ENCODE data around the gene BLTP3A.
"Not testable (repeated sequence)": the region's sequence is repeated elsewhere in the genome, so short reads cannot be mapped to it uniquely, and the experiment has no call there.

BLTP3A gene

DNA sequence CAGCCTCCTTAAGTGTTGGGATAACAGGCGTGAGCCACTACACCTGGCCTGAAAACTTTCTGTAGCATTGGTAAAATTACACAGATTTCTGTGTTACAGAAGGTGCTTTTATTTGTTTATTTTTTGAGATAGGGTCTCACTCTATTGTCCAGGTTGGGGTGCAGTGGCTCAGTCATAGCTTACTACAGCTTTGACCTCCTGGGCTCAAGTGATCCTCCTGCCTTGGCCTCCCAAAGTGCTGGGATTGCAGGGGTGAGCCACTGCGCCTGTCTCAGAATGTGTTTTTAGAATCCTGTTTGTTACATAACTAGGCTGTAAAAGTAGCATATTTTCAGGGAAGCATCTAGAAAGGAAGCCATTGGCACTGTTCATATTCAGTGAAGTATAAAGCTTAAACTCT lies 16.9 kb upstream of the BLTP3A start:
- Histone ChIP-seq H3K4me3 (replicated peaks; ENCODE audit: insufficient read depth, low read length) (no peak overlapping the region), H3K27me3 (ENCODE audit: insufficient read depth, poor library complexity, severe bottlenecking) (no peaks in the 10 kb centered on the region), H3K27ac (replicated peaks) (no peak overlapping the region)
- TF ChIP-seq, protein P1, sequence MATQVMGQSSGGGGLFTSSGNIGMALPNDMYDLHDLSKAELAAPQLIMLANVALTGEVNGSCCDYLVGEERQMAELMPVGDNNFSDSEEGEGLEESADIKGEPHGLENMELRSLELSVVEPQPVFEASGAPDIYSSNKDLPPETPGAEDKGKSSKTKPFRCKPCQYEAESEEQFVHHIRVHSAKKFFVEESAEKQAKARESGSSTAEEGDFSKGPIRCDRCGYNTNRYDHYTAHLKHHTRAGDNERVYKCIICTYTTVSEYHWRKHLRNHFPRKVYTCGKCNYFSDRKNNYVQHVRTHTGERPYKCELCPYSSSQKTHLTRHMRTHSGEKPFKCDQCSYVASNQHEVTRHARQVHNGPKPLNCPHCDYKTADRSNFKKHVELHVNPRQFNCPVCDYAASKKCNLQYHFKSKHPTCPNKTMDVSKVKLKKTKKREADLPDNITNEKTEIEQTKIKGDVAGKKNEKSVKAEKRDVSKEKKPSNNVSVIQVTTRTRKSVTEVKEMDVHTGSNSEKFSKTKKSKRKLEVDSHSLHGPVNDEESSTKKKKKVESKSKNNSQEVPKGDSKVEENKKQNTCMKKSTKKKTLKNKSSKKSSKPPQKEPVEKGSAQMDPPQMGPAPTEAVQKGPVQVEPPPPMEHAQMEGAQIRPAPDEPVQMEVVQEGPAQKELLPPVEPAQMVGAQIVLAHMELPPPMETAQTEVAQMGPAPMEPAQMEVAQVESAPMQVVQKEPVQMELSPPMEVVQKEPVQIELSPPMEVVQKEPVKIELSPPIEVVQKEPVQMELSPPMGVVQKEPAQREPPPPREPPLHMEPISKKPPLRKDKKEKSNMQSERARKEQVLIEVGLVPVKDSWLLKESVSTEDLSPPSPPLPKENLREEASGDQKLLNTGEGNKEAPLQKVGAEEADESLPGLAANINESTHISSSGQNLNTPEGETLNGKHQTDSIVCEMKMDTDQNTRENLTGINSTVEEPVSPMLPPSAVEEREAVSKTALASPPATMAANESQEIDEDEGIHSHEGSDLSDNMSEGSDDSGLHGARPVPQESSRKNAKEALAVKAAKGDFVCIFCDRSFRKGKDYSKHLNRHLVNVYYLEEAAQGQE (IDR thresholded peaks at IDR 0.05; ENCODE audit: insufficient replicate concordance, low read depth) = no peak
- TF ChIP-seq SPI1 (IDR thresholded peaks at IDR 0.05; ENCODE audit: borderline replicate concordance, low read depth) (no peak), POLR2AphosphoS5 (IDR thresholded peaks at IDR 0.05; ENCODE audit: low read depth) (no peak), GABPA (IDR thresholded peaks at IDR 0.05; ENCODE audit: low read depth) (no peak)
- TF ChIP-seq, protein P2, sequence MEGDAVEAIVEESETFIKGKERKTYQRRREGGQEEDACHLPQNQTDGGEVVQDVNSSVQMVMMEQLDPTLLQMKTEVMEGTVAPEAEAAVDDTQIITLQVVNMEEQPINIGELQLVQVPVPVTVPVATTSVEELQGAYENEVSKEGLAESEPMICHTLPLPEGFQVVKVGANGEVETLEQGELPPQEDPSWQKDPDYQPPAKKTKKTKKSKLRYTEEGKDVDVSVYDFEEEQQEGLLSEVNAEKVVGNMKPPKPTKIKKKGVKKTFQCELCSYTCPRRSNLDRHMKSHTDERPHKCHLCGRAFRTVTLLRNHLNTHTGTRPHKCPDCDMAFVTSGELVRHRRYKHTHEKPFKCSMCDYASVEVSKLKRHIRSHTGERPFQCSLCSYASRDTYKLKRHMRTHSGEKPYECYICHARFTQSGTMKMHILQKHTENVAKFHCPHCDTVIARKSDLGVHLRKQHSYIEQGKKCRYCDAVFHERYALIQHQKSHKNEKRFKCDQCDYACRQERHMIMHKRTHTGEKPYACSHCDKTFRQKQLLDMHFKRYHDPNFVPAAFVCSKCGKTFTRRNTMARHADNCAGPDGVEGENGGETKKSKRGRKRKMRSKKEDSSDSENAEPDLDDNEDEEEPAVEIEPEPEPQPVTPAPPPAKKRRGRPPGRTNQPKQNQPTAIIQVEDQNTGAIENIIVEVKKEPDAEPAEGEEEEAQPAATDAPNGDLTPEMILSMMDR (IDR thresholded peaks at IDR 0.05; ENCODE audit: insufficient read depth, low read length) = no peak
- DNase-seq (ENCODE audit: low read depth in 1 of 2, low spot score in 1 of 2) = no peak

DNA sequence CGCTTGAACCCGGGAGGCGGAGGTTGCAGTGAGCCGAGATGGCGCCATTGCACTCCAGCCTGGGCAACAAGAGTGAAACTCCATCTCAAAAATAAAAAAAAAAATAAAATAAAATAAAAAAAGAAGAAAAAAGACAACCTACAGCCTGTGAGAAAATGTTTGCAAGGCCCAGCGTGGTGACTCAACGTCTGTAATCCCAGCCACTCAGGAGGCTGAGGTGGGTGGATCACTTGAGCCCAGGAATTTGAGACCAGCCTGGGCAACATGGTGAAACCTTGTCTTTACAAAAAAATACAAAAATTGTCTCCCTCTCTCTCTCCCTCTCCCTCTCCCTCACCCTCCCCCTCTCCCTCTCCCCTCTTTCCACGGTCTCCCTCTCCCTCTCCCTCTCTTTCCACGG lies 6.5 kb upstream of the BLTP3A start:
- not testable (repeated sequence) for DNase-seq (ENCODE audit: low read depth in 1 of 2, low spot score in 1 of 2); H3K27me3 ChIP-seq (ENCODE audit: insufficient read depth, poor library complexity, severe bottlenecking); H3K4me3 ChIP-seq (replicated peaks; ENCODE audit: insufficient read depth, low read length); H3K27ac ChIP-seq (replicated peaks)

DNA sequence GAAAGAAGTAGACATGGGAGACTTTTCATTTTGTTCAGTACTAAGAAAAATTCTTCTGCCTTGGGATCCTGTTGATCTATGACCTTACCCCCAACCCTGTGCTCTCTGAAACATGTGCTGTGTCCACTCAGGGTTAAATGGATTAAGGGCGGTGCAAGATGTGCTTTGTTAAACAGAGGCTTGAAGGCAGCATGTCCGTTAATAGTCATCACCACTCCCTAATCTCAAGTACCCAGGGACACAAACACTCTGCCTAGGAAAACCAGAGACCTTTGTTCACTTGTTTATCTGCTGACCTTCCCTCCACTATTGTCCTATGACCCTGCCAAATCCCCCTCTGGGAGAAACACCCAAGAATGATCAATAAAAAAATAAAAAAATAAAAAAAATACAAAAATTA lies 4.7 kb upstream of the BLTP3A start:
- DNase-seq (ENCODE audit: low read depth in 1 of 2, low spot score in 1 of 2); H3K27me3 ChIP-seq (ENCODE audit: insufficient read depth, poor library complexity, severe bottlenecking): not testable (repeated sequence)

DNA sequence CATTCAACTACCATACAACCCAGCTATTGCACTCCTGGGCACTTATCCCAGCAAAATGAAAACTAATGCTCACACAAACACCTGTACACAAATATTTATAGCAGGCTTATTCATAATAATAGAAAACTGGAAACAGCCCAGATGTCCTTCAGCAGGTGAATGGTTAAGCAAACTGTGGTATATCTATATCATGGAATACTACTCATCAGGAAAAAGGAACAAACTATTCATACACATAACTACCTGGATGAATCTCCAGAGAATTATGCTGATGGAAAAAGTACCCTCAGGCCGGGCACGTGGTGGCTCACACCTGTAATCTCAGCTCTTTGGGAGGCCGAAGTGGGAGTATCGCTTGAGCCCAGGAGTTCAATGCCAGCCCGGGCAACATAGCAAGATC lies 3.8 kb upstream of the BLTP3A start:
- DNase-seq (ENCODE audit: low read depth in 1 of 2, low spot score in 1 of 2) = no peak
- Histone ChIP-seq H3K27me3 (ENCODE audit: insufficient read depth, poor library complexity, severe bottlenecking) (no peaks in the 10 kb centered on the region), H3K4me3 (replicated peaks; ENCODE audit: insufficient read depth, low read length) (no peak overlapping the region), H3K27ac (replicated peaks) (no peak overlapping the region)
- TF ChIP-seq SPI1 (IDR thresholded peaks at IDR 0.05; ENCODE audit: borderline replicate concordance, low read depth) (no peak), GABPA (IDR thresholded peaks at IDR 0.05; ENCODE audit: low read depth) (no peak), POLR2AphosphoS5 (IDR thresholded peaks at IDR 0.05; ENCODE audit: low read depth) (no peak)
- TF ChIP-seq, protein P2 (IDR thresholded peaks at IDR 0.05; ENCODE audit: insufficient read depth, low read length) = no peak
- TF ChIP-seq, protein P1 (IDR thresholded peaks at IDR 0.05; ENCODE audit: insufficient replicate concordance, low read depth) = no peak

More for the DNA sequence above, 4.7 kb upstream of the BLTP3A start:
- not testable (repeated sequence) for H3K4me3 ChIP-seq (replicated peaks; ENCODE audit: insufficient read depth, low read length); H3K27ac ChIP-seq (replicated peaks)

DNA sequence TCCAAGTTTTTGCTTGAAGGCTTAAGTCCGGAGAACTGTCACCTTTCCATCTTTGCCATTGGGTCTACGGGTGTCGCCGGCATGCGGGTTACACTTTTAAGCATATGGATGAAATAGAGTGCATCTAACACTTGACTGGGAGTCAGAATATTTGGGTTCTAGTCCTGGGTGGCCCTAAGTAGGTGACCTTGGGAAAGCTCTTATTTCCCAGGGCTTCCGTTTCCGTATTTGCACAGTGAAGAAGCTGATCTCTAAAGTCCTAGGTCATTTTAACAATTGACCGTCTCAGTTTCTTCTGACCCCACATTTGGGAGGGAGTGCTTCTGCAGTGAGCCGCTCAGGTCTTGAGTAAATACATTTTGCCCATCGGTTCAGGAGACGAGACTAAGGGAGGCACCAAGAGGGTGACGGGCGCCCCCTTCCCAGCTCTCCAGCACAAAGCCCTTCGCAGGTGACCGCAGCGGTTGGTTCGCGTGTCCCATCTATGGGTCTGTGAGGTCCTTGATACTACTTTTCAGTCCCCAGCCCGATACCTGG lies 651 bp upstream of the BLTP3A start:
- Histone ChIP-seq H3K27ac (replicated peaks) (peak overlapping the region; percentile 97), H3K4me3 (replicated peaks; ENCODE audit: insufficient read depth, low read length) (peak overlapping the region; percentile 63), H3K27me3 (ENCODE audit: insufficient read depth, poor library complexity, severe bottlenecking) (no peaks in the 10 kb centered on the region)
- TF ChIP-seq, protein P1 (IDR thresholded peaks at IDR 0.05; ENCODE audit: insufficient replicate concordance, low read depth) = no peak
- TF ChIP-seq, protein P2 (IDR thresholded peaks at IDR 0.05; ENCODE audit: insufficient read depth, low read length) = no peak
- DNase-seq (ENCODE audit: low read depth in 1 of 2, low spot score in 1 of 2) = peak; percentile 34 to 66

All from HL-60 (cell line).